ENCODE data around the gene ANXA11. TPM values are rescaled to one million over a fixed set of nuclear protein-coding genes. Genes with fewer than 3 reads are reported as not detected.

Gene ANXA11
- total RNA-seq, 1 experiment from 2014 or later = 198 TPM

GRCh38 chr10:80197972-80198916, 7.1 kb downstream of the ANXA11 start:
- Histone ChIP-seq H3K27me3 (no peaks in the 10 kb centered on the region), H3K36me3 (peaks cover 48% of the 10 kb centered on the region), H3K4me3 (no peak overlapping the region), H3K9me3 (no peaks in the 10 kb centered on the region; the same call in 1 of the 2 replicates)
- no peak for DNase-seq

- no peak for DNase-seq
- H3K36me3 ChIP-seq = peaks cover 55% of the 10 kb centered on the region
- H3K4me3 ChIP-seq = no peak overlapping the region
- H3K9me3 ChIP-seq = peaks cover 9% of the 10 kb centered on the region
- no peaks in the 10 kb centered on the region for H3K27me3 ChIP-seq
Measured at GRCh38 chr10:80196950-80197315, 8.4 kb downstream of the ANXA11 start.

GRCh38 chr10:80196270-80196949, 8.9 kb downstream of the ANXA11 start:
- peaks cover 9% of the 10 kb centered on the region for H3K9me3 ChIP-seq
- peak; percentile 68 for DNase-seq
- H3K4me3 ChIP-seq = no peak overlapping the region
- peaks cover 55% of the 10 kb centered on the region for H3K36me3 ChIP-seq
- no peaks in the 10 kb centered on the region for H3K27me3 ChIP-seq

GRCh38 chr10:80195046-80195574, 10.2 kb downstream of the ANXA11 start:
- no peak for DNase-seq
- peaks cover 44% of the 10 kb centered on the region for H3K36me3 ChIP-seq
- no peak overlapping the region for H3K4me3 ChIP-seq
- H3K9me3 ChIP-seq = peaks cover 9% of the 10 kb centered on the region
- H3K27me3 ChIP-seq = no peaks in the 10 kb centered on the region

GRCh38 chr10:80194373-80195045, 10.8 kb downstream of the ANXA11 start:
- Histone ChIP-seq H3K4me3 (no peak overlapping the region), H3K9me3 (peaks cover 9% of the 10 kb centered on the region), H3K36me3 (peaks cover 41% of the 10 kb centered on the region), H3K27me3 (no peaks in the 10 kb centered on the region)
- no peak for DNase-seq

- H3K27me3 ChIP-seq = no peaks in the 10 kb centered on the region
Measured at GRCh38 chr10:80192553-80192952, 12.8 kb downstream of the ANXA11 start.

GRCh38 chr10:80191589-80192270, 13.6 kb downstream of the ANXA11 start:
- no peaks in the 10 kb centered on the region for H3K27me3 ChIP-seq
- peaks cover 48% of the 10 kb centered on the region for H3K36me3 ChIP-seq
- peaks cover 9% of the 10 kb centered on the region for H3K9me3 ChIP-seq
- DNase-seq = no peak
- no peak overlapping the region for H3K4me3 ChIP-seq

More at GRCh38 chr10:80192553-80192952, 12.8 kb downstream of the ANXA11 start:
- H3K9me3 ChIP-seq = peaks cover 9% of the 10 kb centered on the region
- no peak for DNase-seq
- peaks cover 48% of the 10 kb centered on the region for H3K36me3 ChIP-seq
- H3K4me3 ChIP-seq = no peak overlapping the region

GRCh38 chr10:80188713-80189112, 16.6 kb downstream of the ANXA11 start:
- no peak for DNase-seq
- no peak overlapping the region for H3K4me3 ChIP-seq

GRCh38 chr10:80187465-80188409, 17.6 kb downstream of the ANXA11 start:
- H3K9me3 ChIP-seq = peaks cover 4% of the 10 kb centered on the region
- no peak overlapping the region for H3K4me3 ChIP-seq
- no peak for DNase-seq
- H3K27me3 ChIP-seq = no peaks in the 10 kb centered on the region
- H3K36me3 ChIP-seq = peaks cover 38% of the 10 kb centered on the region

More at GRCh38 chr10:80188713-80189112, 16.6 kb downstream of the ANXA11 start:
- Histone ChIP-seq H3K9me3 (peaks cover 9% of the 10 kb centered on the region), H3K36me3 (peaks cover 42% of the 10 kb centered on the region), H3K27me3 (no peaks in the 10 kb centered on the region)

GRCh38 chr10:80187060-80187459, 18.3 kb downstream of the ANXA11 start:
- Histone ChIP-seq H3K36me3 (peaks cover 36% of the 10 kb centered on the region), H3K9me3 (no peaks in the 10 kb centered on the region), H3K4me3 (no peak overlapping the region), H3K27me3 (no peaks in the 10 kb centered on the region)
- no peak for DNase-seq

GRCh38 chr10:80186364-80187012, 18.8 kb downstream of the ANXA11 start:
- peaks cover 38% of the 10 kb centered on the region for H3K36me3 ChIP-seq
- no peak for DNase-seq
- H3K27me3 ChIP-seq = no peaks in the 10 kb centered on the region
- no peaks in the 10 kb centered on the region for H3K9me3 ChIP-seq
- no peak overlapping the region for H3K4me3 ChIP-seq

GRCh38 chr10:80185578-80186299, 19.6 kb downstream of the ANXA11 start:
- Histone ChIP-seq H3K27me3 (no peaks in the 10 kb centered on the region), H3K9me3 (no peaks in the 10 kb centered on the region), H3K4me3 (no peak overlapping the region), H3K36me3 (peaks cover 42% of the 10 kb centered on the region)
- no peak for DNase-seq

GRCh38 chr10:80184291-80184690, 21.0 kb downstream of the ANXA11 start:
- H3K9me3 ChIP-seq = no peaks in the 10 kb centered on the region
- no peak overlapping the region for H3K4me3 ChIP-seq
- H3K36me3 ChIP-seq = peaks cover 51% of the 10 kb centered on the region
- no peaks in the 10 kb centered on the region for H3K27me3 ChIP-seq
- no peak for DNase-seq

- Histone ChIP-seq H3K36me3 (peaks cover 53% of the 10 kb centered on the region), H3K4me3 (no peak overlapping the region), H3K9me3 (no peaks in the 10 kb centered on the region), H3K27me3 (no peaks in the 10 kb centered on the region)
- DNase-seq = no peak
Measured at GRCh38 chr10:80183436-80183835, 21.9 kb downstream of the ANXA11 start.

All from MG63 (cell line).